AG04450 (cell line): Measurements from ENCODE around the gene SMARCD1. TPM values are rescaled to one million over a fixed set of nuclear protein-coding genes. Genes with fewer than 3 reads are reported as not detected.

Experiments used
- CTCF ChIA-PET: fragments of 300-600, 350-600 bp; formaldehyde crosslinking; extraction: SDS; loops from one replicate; lab custom pipeline; 2022; ENCODE audit warnings: antibody characterized with exemption, inconsistent platforms; lab: Charles Lee
- POLR2A ChIA-PET: fragments of 350-600 bp; formaldehyde crosslinking; extraction: SDS; loops from one replicate; lab custom pipeline; 2021; ENCODE audit warnings: antibody characterized with exemption, inconsistent platforms; lab: Yijun Ruan, JAX
- DNase-seq: peaks from one replicate; pipeline ENCODE4 v3.0.0-alpha.2; 2011; ENCODE audit warnings: low read depth, low spot score
- H3K27ac ChIP-seq: one replicate; pipeline ENCODE4 v1.5.1; 2012; ENCODE audit warnings: low read depth, low read length, control low read depth
- H3K27me3 ChIP-seq: one replicate; pipeline ENCODE4 v1.6.0; 2012; ENCODE audit warnings: low read length; ENCODE audit not compliant: control insufficient read depth, insufficient read depth
- H3K4me3 ChIP-seq: 2 replicates; pipeline ENCODE4 v1.5.1; 2011; ENCODE audit warnings: mild to moderate bottlenecking, low read depth, low read length, control low read depth
- H3K9me3 ChIP-seq: 2 replicates; pipeline ENCODE4 v1.5.1; 2012; ENCODE audit warnings: low read length; ENCODE audit not compliant: control insufficient read depth, insufficient read depth
- polyA plus RNA-seq: library from polyadenylated mRNA; depleted of rRNA; stranded (reverse); fragments of >200 nt; gene quantifications from 2 replicates; pipeline ENCODE4 v1.2.3, GENCODE V29; 2011; rRNA removed
- TF ChIP-seq, protein P1 (sequence below): IDR thresholded peaks from 2 replicates; pipeline ENCODE4 v1.5.1; 2011; ENCODE audit warnings: low read depth, low read length, control low read depth, inconsistent platforms

Gene SMARCD1
- polyA plus RNA-seq, 1 experiment, result 57.2 TPM

DNA sequence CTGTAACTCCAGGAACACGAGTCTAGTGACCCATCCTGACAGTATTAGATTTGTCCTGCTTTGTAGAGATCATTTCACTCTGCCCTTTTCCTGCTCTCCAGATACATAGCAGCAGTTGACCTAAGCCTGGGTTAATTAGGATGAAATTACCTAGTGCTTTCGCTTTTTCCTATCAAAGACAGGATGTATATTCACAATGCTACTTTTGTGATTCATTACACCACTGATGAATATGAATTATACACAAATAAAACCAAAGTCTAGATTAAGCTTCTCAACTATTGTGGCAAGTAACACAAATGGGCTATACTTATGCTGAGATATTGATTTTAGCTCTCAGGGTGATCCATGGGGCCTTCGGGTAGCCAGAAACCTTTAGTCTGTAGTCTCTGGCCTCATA is 64.2 kb downstream of the SMARCD1 start:
- Histone ChIP-seq H3K27ac (no peak overlapping the region), H3K27me3 (no peaks in the 10 kb centered on the region), H3K4me3 (no peak overlapping the region), H3K9me3 (no peaks in the 10 kb centered on the region)
- ChIA-PET CTCF (interaction anchor here (1.9 kb wide), 1 partner anchor 17 kb away, joined by 4 read pairs; no protein-coding TSS in a partner anchor), POLR2A (no interaction called here)
- TF ChIP-seq, protein P1, sequence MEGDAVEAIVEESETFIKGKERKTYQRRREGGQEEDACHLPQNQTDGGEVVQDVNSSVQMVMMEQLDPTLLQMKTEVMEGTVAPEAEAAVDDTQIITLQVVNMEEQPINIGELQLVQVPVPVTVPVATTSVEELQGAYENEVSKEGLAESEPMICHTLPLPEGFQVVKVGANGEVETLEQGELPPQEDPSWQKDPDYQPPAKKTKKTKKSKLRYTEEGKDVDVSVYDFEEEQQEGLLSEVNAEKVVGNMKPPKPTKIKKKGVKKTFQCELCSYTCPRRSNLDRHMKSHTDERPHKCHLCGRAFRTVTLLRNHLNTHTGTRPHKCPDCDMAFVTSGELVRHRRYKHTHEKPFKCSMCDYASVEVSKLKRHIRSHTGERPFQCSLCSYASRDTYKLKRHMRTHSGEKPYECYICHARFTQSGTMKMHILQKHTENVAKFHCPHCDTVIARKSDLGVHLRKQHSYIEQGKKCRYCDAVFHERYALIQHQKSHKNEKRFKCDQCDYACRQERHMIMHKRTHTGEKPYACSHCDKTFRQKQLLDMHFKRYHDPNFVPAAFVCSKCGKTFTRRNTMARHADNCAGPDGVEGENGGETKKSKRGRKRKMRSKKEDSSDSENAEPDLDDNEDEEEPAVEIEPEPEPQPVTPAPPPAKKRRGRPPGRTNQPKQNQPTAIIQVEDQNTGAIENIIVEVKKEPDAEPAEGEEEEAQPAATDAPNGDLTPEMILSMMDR, result no peak
- DNase-seq, result no peak

Other genes starting within 250 kb of the SMARCD1 start
- 3.7 and 3.8 TPM in 2 replicates for gene BCDIN3D, start 242.2 kb upstream of the SMARCD1 start, polyA plus RNA-seq
- 5.9 and 9.1 TPM in 2 replicates for gene FAIM2, start 181.4 kb upstream of the SMARCD1 start, polyA plus RNA-seq
- gene AQP2, start 134.6 kb upstream of the SMARCD1 start, polyA plus RNA-seq, result not detected in 2 replicates
- gene AQP5, start 123.5 kb upstream of the SMARCD1 start, polyA plus RNA-seq, result not detected in 2 replicates
- not detected in 2 replicates for gene AQP6, start 112.4 kb upstream of the SMARCD1 start, polyA plus RNA-seq
- 25.6 and 26.2 TPM in 2 replicates for gene RACGAP1, start 59.8 kb upstream of the SMARCD1 start, polyA plus RNA-seq
- gene ASIC1, start 27.7 kb upstream of the SMARCD1 start, polyA plus RNA-seq, result 9.9 and 10.2 TPM in 2 replicates
- gene GPD1, start 18.7 kb downstream of the SMARCD1 start, polyA plus RNA-seq, result 0.04 and 0.05 TPM in 2 replicates
- gene COX14, start 26.9 kb downstream of the SMARCD1 start, polyA plus RNA-seq, result 77.0 and 90.6 TPM in 2 replicates
- 76.1 and 83.3 TPM in 2 replicates for gene CERS5, start 82.0 kb downstream of the SMARCD1 start, polyA plus RNA-seq
- 177 and 218 TPM in 2 replicates for gene LIMA1, start 198.2 kb downstream of the SMARCD1 start, polyA plus RNA-seq